Neutrophil (primary cell): ENCODE data around the gene TMEM97.

Experiments used
- H3K27ac ChIP-seq: fragments of 200-600 bp; sonication (generic); 2 replicates; pipeline ENCODE4 v1.5.1; 2016; ENCODE audit warnings: mild to moderate bottlenecking, moderate library complexity
- H3K27me3 ChIP-seq: fragments of 200-600 bp; sonication (generic); 2 replicates; pipeline ENCODE4 v1.6.0; 2016; ENCODE audit warnings: mild to moderate bottlenecking
- H3K36me3 ChIP-seq: fragments of 200-600 bp; sonication (generic); 2 replicates; pipeline ENCODE4 v1.5.1; 2017
- H3K4me1 ChIP-seq, 2 experiments: fragments of 200-600 bp in 1 of 2; sonication (generic) in 1 of 2; 1 replicate in 1 of 2; 2 replicates in 1 of 2; pipeline versions ENCODE4 v1.5.1 to v1.6.1; 2013 to 2016; ENCODE audit warnings: low read depth in 1 of 2, low read length in 1 of 2, mild to moderate bottlenecking in 1 of 2, moderate library complexity in 1 of 2; ENCODE audit not compliant: control insufficient read depth in 1 of 2, insufficient read depth in 1 of 2
- H3K4me3 ChIP-seq, 2 experiments: fragments of 200-600 bp in 1 of 2; sonication (generic) in 1 of 2; 1 replicate in 1 of 2; 2 replicates in 1 of 2; pipeline ENCODE4 v1.5.1; 2013 to 2016; ENCODE audit warnings: low read depth in 1 of 2, low read length in 1 of 2, mild to moderate bottlenecking in 1 of 2, moderate library complexity in 1 of 2
- H3K9me3 ChIP-seq: fragments of 200-600 bp; sonication (generic); 2 replicates; pipeline ENCODE4 v1.5.1; 2016
- TF ChIP-seq, protein P1 (sequence below): fragments of 200-600 bp; sonication (generic); IDR thresholded peaks from 2 replicates; pipeline ENCODE4 v1.5.1; 2016; ENCODE audit warnings: antibody characterized with exemption

TMEM97 gene

DNA sequence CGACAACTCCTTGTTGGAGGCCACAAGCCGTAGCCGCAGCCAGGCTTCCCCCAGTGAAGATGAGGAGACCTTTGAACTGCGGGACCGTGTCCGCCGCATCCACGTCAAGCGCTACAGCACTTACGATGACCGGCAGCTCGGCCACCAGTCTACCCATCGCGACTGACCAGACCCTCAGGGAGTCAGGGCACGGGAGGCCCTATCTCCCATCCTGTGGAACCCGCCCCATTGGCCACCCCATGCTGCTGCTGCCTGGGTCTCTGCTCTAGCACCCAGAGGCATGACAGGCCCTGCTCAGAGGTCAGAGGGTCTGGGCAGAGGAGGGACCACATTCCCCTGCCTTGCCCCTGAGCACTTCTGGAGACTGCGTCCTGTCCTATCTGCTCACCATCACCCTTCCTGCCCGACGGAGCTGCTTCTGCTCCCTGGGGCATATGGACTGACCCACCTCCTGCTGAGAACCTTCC, 25.5 kb downstream of the TMEM97 start:
- H3K4me1 ChIP-seq: no peaks in the 10 kb centered on the region
- H3K36me3 ChIP-seq: peaks cover 99% of the 10 kb centered on the region
- TF ChIP-seq, protein P1, sequence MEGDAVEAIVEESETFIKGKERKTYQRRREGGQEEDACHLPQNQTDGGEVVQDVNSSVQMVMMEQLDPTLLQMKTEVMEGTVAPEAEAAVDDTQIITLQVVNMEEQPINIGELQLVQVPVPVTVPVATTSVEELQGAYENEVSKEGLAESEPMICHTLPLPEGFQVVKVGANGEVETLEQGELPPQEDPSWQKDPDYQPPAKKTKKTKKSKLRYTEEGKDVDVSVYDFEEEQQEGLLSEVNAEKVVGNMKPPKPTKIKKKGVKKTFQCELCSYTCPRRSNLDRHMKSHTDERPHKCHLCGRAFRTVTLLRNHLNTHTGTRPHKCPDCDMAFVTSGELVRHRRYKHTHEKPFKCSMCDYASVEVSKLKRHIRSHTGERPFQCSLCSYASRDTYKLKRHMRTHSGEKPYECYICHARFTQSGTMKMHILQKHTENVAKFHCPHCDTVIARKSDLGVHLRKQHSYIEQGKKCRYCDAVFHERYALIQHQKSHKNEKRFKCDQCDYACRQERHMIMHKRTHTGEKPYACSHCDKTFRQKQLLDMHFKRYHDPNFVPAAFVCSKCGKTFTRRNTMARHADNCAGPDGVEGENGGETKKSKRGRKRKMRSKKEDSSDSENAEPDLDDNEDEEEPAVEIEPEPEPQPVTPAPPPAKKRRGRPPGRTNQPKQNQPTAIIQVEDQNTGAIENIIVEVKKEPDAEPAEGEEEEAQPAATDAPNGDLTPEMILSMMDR: no peak
- H3K9me3 ChIP-seq: no peaks in the 10 kb centered on the region
- no peak overlapping the region for H3K4me3 ChIP-seq
- no peaks in the 10 kb centered on the region for H3K27me3 ChIP-seq
- no peak overlapping the region for H3K27ac ChIP-seq

DNA sequence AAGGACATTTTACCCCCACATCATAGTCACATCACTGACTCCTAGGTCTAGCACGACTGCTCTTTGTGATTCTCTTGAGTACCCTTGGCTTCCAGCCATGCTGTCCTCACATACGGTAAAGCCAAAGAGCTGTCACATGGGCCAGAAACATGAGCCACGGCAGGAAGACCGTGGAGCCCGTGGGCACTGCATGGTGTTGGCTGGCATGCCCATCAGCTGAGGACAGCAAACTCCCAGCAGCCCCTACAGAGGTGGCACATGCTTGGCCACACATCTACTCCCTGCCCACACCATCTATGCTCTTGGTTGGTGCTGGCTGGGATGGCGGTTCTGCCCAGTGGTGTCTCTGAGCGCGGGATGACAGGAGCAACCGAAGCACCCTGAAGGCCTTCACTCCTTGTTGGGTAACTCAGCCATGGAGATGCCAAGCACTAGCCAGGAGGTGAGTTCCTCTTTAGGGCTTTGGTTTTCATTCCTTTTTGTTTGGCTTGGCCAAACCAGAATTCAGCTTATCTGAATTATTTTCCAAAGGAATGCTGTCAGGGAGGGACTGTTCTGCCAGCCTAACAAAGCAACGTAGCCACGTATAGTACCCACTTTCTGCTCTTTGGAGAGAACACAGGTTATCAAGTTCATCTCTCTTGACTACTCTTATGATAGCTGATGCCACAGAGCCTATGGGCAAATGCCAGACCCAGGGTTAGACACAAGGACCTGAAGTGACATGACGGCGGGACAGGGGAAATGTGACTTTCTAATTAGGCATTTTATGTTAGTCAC, 26.6 kb downstream of the TMEM97 start:
- Histone ChIP-seq H3K4me3 (no peak overlapping the region), H3K36me3 (peaks cover 100% of the 10 kb centered on the region), H3K4me1 (no peaks in the 10 kb centered on the region), H3K27me3 (no peaks in the 10 kb centered on the region), H3K27ac (no peak overlapping the region), H3K9me3 (no peaks in the 10 kb centered on the region)
- TF ChIP-seq, protein P1: no peak

DNA sequence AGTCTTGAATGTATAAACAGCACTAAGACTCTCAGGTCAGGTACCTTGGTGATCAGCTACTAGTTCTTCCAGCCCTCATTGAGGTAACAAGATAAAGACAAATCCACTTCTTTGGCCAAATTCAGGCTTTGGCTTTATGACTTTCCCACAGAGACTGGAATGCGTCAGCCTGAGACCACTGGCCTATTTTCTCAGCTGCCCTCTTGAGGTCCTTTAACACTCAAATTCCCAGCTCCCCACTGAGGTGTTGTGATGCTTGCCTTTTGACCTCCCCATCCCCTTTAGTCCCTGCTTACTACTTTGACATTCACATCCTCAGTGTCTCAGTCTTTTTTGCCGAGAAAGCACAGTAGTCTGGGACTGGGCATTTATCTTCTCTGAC, 27.2 kb downstream of the TMEM97 start:
- H3K4me1 ChIP-seq: no peaks in the 10 kb centered on the region
- no peak overlapping the region for H3K27ac ChIP-seq
- H3K36me3 ChIP-seq: peaks cover 100% of the 10 kb centered on the region
- TF ChIP-seq, protein P1: no peak
- no peak overlapping the region for H3K4me3 ChIP-seq
- H3K27me3 ChIP-seq: no peaks in the 10 kb centered on the region
- no peaks in the 10 kb centered on the region for H3K9me3 ChIP-seq

DNA sequence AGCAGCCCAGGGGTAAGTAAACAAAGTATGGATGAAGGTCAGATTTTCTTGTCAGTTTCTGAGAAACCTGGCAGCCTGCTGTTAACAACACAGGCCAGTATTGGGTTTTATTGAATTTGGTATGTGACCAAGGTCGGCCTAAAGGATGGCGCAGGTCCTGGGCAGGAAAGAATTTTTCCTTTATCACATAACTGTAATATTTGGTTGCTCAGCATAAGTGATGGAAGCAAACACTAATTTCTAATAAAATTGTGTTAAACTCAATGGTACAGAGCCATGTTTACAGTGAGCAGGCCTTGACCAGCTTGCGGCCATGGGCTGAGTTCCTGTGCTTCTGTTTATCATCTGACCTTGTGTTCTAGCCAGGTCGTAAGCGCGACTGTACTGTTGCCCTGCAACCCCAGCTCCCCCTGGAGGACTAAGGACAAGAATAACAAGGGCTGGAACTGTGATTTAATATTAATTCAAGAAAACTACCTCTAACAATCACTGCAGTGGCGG, 27.8 kb downstream of the TMEM97 start:
- H3K9me3 ChIP-seq: no peaks in the 10 kb centered on the region
- no peaks in the 10 kb centered on the region for H3K4me1 ChIP-seq
- no peak overlapping the region for H3K4me3 ChIP-seq
- no peak overlapping the region for H3K27ac ChIP-seq
- TF ChIP-seq, protein P1: no peak
- no peaks in the 10 kb centered on the region for H3K27me3 ChIP-seq
- H3K36me3 ChIP-seq: peaks cover 100% of the 10 kb centered on the region

DNA sequence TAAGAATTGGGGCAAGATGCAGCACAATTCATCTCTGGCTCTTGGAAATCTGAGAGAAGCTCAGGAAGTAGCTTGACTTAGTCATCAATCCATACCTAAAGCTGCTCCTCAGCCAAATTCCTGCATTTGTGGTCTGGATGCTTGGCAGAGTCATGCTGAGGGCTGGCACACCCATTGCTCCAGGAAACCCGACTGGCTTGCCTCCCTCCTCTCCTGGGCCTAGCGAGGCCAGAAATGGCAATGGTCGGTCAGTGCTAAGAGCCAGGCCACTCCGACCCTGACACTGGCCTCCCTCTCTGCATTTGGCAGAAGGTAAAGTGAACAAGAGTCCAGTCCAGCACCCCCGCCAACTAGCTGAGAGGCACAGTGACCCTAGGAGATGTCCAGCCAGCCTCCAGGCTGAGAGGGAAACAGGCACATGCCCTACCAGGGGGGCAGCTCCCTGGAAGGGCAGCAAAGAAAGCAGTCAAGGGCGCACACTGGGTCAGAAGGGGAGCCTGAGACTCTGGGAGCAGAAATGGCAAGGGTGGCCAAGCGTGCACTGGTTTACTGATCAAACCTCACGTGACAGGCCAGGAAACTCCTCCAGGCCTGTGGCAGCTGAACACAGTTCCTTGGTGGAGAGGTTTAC, 28.4 kb downstream of the TMEM97 start:
- Histone ChIP-seq H3K4me3 (no peak overlapping the region), H3K36me3 (peaks cover 99% of the 10 kb centered on the region), H3K27ac (no peak overlapping the region), H3K9me3 (no peaks in the 10 kb centered on the region), H3K4me1 (no peaks in the 10 kb centered on the region), H3K27me3 (no peaks in the 10 kb centered on the region)
- TF ChIP-seq, protein P1: no peak
